Activated CD4-positive, alpha-beta T cell treated with anti-CD3 and anti-CD28 coated beads, Interleukin-10, Interleukin-2, amounts not matched to agents 100 ng/mL and 50 ng/mL, durations not matched to agents 16 hours and 8 hours (primary cell): Measurements from ENCODE around the gene AKAP10.
A peak's percentile ranks its signal among the peaks of the same experiment; 100 is the strongest.
"Not testable (repeated sequence)": the region's sequence is repeated elsewhere in the genome, so short reads cannot be mapped to it uniquely, and the experiment has no call there.

ENCODE experiments used
- DNase-seq: peaks from one replicate; pipeline ENCODE4 v3.0.0-alpha.2; 2020

AKAP10 gene

GRCh38 chr17:19978209-19978802 lies 678 bp upstream of the AKAP10 start:
- DNase-seq = peak; percentile 35

- DNase-seq = no peak
Measured at GRCh38 chr17:19975601-19976000, 2.0 kb downstream of the AKAP10 start.

GRCh38 chr17:19973156-19973555 lies 4.5 kb downstream of the AKAP10 start:
- no peak for DNase-seq

- not testable (repeated sequence) for DNase-seq
Measured at GRCh38 chr17:19962954-19963353, 14.7 kb downstream of the AKAP10 start.

- DNase-seq = no peak
Measured at GRCh38 chr17:19958023-19958422, 19.6 kb downstream of the AKAP10 start.

GRCh38 chr17:19955099-19955498 lies 22.5 kb downstream of the AKAP10 start:
- DNase-seq = no peak

- not testable (repeated sequence) for DNase-seq
Measured at GRCh38 chr17:19951411-19951810, 26.2 kb downstream of the AKAP10 start.

GRCh38 chr17:19950624-19951195 lies 26.9 kb downstream of the AKAP10 start:
- DNase-seq = not testable (repeated sequence)

GRCh38 chr17:19948116-19948943 lies 29.3 kb downstream of the AKAP10 start:
- no peak for DNase-seq

- DNase-seq = no peak
Measured at GRCh38 chr17:19946921-19947320, 30.7 kb downstream of the AKAP10 start.

- DNase-seq = no peak
Measured at GRCh38 chr17:19945009-19945626, 32.5 kb downstream of the AKAP10 start.

GRCh38 chr17:19943599-19943998 lies 34.0 kb downstream of the AKAP10 start:
- no peak for DNase-seq

- DNase-seq = no peak
Measured at GRCh38 chr17:19943026-19943425, 34.6 kb downstream of the AKAP10 start.

GRCh38 chr17:19940722-19941464 lies 36.7 kb downstream of the AKAP10 start:
- no peak for DNase-seq

GRCh38 chr17:19939993-19940721 lies 37.5 kb downstream of the AKAP10 start:
- DNase-seq = no peak

- DNase-seq = no peak
Measured at GRCh38 chr17:19938736-19939135, 38.9 kb downstream of the AKAP10 start.

- no peak for DNase-seq
Measured at GRCh38 chr17:19937522-19937921, 40.1 kb downstream of the AKAP10 start.

- DNase-seq = no peak
Measured at GRCh38 chr17:19935169-19935568, 42.5 kb downstream of the AKAP10 start.

- no peak for DNase-seq
Measured at GRCh38 chr17:19933628-19934027, 44.0 kb downstream of the AKAP10 start.

- no peak for DNase-seq
Measured at GRCh38 chr17:19933221-19933620, 44.4 kb downstream of the AKAP10 start.

GRCh38 chr17:19928299-19928698 lies 49.3 kb downstream of the AKAP10 start:
- DNase-seq = peak; percentile 45
